SKM-1 treated with dmso at 0.1 percent for 144 hours (cell line): Measurements from ENCODE around the gene SPTBN4.
A peak's percentile ranks its signal among the peaks of the same experiment; 100 is the strongest.
"Not testable (repeated sequence)": the region's sequence is repeated elsewhere in the genome, so short reads cannot be mapped to it uniquely, and the experiment has no call there.

Experiments used
- DNase-seq: peaks from one replicate; lab custom pipeline; 2025; ENCODE audit not compliant: unreplicated experiment; lab: John Stamatoyannopoulos, UW

Gene SPTBN4

DNA sequence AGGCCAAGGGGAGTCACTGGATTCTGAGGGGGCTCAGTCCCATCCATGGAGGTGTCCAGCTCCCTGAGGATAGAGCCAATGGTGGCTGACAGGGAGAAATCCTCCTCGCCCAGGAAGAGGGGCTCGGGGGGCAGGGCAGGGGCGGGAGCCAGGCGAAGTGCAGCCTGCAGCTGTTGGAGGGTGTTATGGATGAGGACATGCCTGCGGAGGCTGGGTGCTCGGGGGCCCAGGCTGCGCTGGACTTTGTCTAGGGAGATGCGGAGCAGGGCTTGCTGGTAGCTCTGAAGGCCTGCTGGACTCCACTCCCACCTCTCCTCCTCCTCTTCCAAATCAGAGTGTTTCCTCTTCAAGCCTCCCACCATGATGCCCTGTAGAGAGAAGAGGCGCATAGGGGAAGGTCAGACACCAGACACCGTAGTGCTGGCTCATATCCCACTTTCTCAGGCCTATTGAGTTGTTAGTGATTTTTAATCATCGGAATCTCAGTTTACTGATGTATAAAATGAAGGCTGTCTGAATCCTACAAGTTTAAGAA, 25.0 kb upstream of the SPTBN4 start:
- no peak for DNase-seq

DNA sequence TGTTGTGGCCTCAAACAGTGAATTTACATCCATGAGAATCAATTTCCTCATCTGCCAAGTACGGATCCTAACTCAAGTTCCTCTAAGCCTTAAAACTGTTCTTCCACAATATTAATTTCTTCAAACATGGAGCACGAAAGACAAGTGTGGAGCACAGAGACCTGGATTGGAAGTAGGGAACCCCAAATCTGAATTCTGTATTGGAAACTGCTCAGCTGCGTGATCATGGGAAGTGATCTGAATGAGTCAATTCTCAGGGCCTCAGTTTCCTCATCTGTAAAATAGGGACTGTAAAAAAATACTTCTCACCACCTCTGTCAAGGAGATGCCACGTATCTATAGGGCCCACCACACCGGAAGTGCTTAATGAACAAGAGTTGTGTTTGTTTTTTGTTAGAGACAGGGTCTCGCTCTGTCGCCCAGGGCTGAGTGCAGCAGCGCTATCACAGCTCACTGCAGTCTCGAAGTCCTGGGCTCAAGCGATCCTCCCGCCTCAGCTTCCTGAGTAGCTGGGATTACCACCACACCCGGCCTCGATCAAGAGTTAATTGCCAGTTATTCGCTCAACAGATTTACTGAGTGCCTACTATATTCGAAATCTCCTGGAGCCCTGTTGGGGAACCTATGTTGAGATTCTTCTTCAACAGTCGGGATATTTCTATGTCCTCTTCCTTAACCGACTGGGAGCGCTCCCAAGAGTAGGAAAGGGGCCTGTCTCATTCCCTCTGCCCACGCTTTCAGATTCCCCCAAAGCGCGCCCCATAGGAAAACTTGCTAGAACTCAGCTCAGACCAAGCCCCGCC, 24.3 kb upstream of the SPTBN4 start:
- no peak for DNase-seq

DNA sequence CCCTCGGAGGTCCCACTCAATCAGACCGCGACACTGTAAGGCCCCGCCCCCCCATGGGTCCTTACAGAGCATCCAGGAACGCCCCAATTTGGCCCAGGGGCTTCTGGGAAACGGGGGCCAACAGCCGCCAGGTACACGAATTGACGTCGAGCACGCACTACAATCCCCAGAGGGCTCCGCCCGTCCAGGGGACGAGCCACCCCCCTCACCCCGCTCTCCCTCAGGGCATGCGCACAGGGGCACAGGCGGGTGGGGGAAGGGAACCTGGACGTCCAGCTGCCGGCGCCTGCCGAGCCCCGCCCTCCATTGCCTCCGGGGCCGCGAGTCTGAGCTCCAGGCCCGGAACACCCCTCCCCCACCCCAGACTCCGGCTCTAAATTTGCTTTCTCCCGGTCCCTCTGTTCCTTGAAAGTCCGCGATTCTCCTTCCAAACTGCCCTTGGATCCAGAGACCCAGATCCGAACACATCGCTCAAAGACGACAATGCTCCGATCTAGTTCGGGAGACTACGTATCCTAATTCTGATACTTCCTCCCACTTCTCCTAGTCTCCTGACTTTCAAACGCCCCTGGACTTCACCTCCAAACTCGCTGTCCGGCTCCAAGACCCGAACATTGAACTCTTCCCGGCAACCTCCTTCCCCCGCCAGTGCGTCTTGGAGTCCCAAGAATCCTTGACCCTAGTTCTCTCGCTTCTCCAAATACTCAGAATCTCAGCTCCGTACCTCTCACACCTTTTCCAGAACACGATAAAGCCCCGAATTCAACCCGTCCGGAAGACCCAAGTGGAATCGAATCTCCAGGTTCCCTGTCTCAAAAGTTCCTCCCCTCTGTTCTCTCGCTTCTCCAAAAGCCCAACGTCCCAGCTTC, 23.4 kb upstream of the SPTBN4 start:
- DNase-seq, result peak; percentile 99

DNA sequence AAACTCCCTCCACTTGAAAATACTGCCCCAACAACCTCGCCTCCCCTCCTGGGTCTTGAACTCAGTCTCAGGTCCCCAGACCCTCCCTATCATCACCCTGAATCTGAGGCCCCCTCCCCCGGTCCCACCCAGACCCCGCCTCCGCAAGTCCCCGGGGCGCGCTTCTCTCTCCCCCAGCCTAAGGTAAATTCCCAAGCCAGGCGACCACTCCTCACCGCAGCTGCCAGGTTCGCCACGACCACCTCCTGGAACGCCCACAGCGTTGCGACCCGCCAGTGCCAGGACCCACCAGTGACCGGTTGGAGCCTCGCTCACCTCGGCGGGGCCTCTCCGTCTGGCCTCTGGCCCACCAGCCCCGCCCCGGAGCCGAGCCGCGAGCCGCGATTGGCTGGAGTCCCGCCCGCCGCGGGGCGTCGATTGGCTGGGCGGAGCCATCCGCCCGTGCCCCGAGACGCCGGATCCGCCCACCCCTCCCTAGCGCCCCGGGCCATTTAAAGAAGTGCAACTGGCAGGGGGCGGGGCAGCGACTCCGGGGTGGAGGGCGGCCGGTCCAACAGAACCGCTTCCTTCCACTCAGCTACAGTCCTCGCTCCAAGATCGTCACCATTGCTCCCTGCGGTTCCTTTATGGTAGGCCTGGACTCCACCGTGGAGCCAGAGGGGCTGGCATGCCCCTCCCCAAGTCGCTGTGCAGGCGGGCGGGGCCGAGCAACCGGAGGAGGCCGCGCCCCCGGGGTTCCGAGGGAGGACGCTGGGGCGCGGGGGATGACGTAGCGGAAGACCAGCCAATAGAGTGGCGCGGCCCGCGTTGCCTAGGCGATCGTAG, 22.6 kb upstream of the SPTBN4 start, which contains the start of gene SERTAD3:
SERTAD3 (minus strand) TSS at position 336 of the 825 bp plus-strand sequence. CDS start 2,255 bp downstream, outside the sequence.
- DNase-seq, result peak; percentile 85

DNA sequence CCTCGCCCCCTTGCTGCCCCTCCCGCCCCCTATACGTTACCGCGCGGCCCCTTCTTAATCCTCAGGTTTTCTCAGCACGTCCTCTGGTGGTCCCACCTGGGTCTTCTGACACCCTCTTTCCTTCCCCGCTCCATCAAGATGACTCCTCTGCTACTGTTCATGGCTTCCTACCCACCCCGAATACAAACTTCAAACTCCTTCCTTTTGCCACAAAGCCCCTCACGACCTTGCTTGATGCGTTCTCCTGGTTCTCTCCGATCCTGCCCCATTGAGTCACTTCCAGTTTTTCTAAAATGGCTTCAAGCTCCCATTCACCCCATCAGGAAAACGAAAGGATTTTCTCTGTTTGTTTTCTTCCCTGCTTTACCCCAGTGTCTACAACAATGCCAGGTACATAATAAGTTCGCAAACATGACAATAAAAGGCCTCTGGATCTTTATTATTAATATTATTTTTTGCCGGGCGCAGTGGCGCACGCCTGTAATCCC, 21.9 kb upstream of the SPTBN4 start:
- no peak for DNase-seq

DNA sequence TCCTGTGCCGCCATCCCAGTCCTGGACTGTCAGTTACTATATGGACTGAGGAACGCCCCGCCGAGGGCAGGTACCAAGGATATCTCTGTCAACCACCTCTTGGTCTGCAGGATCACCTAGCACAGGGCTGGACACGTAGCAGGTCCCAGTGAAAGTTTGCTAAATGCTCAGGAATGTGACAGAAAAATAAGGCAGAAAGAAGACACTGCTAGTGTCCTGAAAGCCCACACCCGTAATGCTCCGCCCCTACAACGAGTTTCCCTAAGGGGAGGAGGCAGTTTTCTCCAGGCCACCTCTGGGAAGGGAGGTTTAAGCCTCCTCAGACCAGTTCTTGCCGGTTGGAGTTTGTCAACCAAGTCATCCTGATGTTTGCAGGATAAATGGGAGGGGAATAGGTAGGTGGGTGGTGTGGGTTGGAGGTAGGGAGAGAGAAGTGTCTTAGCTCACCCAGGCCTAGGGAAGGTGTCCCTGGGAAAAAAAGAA, 21.0 kb upstream of the SPTBN4 start:
- DNase-seq, result no peak

DNA sequence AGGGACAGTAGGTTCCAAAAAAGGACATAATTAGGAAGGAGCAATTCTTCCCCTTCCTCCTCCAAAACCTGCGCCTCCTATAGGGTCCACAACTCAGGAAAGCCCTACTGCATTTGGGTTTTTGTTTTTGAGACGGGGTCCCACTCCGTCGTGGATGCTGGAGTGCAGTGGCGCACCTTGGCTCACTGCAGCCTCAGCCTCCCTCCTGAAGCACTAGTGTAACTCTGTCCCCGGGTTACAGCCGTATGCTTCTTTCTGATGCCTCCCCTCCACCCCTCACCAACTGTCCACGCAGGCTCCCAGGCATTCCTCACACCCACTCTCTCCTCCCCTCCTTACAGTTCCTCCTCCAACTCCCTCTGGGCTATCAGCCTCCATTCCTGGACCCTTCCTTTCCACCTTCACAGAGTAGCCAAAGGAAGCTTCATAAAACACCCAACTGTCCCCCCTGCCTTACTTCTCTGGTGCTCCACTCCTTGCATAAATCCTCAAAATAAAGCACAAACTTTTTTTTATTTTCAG, 20.5 kb upstream of the SPTBN4 start:
- no peak for DNase-seq

DNA sequence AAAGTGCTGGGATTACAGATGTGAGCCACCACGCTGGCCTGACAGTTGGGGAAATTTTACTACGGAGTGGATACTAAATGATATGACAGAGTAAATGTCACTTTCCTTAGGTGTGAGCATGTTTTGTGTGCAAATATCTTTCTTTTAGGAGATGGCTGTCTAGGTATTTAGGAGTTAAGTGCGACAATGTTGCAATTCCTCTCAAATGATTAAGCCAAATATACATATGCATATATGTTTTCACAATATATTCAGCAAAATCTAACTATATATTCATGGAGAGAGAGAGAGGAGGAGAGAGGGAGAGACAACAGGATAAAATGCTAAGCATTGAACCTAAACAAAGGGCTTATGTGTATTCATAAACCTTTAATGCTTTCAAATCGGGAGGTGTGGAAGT, 17.3 kb upstream of the SPTBN4 start:
- DNase-seq, result no peak

DNA sequence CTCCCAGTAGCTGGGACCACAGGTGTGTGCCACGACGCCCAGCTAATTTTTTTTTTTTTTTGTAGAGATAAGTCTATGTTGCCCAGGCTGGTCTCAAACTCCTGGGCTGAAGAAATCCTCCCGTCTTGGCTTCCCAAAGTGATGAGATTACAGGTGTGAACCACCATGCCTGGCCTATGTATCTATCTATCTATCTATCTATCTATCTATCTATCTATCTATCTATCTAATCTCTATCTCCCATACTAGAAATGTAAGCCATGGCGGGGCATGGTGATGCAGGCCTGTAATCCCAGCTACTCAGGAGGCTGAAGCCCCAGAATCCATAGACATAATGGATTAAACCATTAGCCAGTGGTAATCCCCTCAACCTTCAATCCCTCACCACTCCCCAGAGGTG, 16.1 kb upstream of the SPTBN4 start:
- DNase-seq, result no peak

DNA sequence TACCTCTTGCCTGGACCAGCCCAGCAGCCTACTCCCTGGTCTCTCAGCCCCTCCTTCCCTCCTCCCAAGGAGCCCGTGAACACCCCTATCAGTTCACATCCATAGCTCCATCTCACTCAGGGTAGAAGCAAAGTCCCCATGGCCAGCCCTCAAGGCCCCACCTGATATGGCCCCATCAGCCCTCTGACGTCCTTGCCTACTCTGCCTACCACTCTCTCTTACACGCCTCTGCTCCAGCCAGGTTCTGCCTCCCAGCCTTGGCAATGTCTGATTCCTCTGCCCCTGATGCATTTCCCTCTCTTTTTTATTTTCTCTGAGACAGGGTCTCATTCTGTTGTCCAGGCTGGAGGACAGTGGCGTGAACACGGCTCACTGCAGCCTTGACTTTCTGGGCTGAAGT, 14.8 kb upstream of the SPTBN4 start:
- no peak for DNase-seq

DNA sequence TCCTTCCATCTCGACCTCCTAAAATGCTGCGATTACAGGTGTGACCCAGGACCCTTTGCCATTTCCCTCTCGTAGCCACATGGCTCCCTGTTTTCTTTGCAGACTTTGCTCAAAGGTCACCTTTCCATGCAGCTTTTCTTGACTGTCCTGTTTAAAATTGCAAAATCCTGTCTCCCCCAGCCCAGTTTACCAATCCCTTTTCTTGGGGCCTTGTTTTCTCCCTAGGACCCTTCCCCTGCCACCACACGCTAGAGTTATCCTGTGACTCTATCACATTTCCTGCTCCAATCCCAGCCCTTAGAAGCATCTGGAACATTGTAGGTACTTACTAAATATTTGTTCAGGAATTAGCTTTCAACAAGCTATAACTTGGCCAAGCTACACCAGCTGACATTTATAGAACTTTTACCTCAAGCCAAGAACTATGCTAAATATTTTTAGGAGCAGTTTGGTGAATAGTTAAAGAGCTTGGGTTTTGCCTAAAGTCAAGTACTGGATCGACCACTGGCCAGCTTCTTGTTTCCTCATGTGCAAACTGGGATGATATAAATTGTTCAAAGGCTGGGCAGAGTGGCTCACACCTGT, 13.6 kb upstream of the SPTBN4 start:
- DNase-seq, result no peak

DNA sequence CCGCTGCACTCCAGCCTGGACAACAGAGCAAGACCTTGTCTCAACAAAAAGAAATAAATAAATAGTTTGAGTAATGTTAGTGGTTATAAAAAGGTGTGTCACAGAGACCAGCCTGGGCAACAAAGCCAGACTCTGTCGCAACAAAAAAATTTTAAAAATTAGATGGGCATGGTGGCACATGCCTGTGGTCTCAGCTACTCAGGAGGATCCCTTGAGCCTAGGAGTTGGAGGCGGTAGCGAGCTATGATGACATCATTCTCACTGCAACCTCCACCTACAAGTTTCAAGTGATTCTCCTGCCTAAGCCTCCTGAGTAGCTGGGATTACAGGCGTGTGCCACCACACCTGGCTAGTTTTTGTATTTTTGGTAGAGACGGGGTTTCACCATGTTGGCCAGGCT, 12.9 kb upstream of the SPTBN4 start:
- DNase-seq, result not testable (repeated sequence)

DNA sequence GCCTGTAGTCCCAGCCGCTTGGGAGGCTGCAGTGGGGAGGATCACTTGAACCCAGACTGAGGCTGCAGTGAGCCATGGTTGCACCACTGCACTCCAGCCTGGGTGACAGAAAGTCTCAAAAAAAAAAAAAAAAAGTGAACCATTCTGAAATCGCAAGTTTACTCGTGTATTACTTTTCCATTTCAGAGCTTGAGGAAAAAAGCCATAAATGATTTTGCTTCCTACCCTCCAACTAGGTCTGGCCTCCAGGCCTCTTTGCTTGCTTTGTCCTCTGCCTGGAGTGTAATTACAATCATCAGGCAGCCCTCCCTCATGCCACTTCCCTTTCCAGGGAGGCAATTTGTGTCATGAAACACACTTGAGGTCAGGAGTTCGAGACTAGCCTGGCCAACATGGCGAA, 9.8 kb upstream of the SPTBN4 start:
- DNase-seq, result no peak

DNA sequence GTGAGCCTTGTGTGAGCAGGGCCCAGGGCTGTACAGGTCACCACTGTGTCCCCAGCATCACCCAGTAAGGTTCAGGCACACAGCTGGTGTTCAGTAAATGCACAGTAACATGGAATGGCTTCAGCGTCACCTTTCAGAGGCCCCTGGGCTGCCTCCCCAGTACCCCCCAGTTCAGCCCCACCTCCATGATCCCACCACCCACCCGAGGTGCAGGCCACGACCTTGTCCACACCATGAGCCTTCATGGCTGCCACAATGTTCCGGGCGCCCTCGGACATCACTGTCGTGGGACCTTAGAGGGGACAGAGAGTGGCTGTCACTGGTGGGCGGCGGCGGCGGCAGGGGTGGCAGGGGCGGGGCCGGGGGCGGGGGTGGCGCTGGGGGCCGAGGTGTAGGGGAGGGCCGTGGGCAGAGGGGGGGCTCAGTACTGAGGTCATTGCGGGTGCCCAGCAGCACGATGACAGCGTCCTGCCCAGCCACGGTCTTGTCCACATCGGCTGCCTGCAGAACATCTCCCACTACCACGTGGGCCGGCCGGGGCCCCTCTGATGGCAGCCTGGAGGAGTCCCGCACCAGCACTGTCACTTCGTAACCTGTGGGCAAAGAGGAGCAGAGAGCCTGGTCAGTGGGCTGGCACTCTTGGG, 8.7 kb upstream of the SPTBN4 start:
- no peak for DNase-seq

DNA sequence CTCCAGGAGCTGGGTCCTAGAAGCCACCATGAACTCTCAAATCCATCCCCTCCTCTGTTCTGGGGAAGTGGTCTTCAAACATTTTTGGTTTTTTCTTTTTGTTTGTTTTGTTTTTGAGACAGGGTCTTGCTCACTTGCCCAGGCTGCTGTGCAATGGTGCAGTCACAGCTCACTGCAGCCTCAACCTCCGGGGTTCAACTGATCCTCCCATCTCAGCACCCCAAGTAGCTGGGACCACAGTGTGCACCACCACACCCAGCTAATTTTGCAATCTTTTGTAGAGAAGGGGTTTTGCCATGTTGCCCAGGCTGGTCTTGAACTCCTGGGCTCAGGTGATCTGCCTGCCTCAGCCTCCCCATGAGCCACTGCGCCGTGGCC, 8.2 kb upstream of the SPTBN4 start:
- no peak for DNase-seq

DNA sequence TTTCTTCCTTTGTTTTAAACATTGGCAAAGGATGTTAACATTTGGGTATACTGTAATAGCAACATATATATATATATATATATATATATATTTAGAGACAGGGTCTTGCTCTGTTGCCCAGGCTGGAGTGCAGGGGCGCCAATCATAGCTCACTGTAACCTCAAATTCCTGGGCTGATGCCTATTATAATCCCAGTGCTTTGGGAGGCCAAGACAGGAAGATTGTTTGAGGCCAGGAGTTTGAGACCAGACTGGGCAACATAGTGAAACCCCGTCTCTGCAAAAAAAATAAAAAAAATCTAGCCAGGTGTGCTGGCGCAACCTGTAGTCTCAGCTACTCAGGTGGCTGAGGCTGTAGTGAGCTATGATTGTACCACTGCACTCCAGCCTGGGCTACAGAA, 6.6 kb upstream of the SPTBN4 start:
- no peak for DNase-seq

DNA sequence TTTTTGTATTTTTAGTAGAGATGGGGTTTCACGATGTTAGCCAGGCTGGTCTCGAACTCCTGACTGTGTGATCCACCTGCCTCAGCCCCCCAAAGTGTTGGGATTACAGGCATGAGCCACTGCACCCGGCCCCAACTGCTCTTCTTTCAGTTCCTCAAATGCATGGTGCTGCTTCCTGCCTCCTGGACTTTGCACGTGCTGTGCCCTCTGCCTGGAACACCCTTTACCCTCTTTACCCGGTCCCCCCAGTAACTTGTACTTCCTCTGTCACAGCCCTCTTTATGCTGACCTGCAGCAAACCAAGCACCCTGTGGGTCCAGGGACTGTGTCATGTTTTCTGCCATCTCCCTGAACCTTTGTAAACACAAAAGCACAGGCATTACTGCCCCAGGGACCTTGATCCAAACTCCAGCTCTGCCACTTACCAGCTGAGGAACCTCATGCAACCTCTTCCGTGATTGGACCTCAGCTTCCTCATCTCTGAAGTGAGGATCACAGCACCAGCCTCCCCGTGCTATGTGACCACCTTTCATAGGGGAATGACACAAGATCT, 5.1 kb upstream of the SPTBN4 start:
- DNase-seq, result peak; percentile 84

DNA sequence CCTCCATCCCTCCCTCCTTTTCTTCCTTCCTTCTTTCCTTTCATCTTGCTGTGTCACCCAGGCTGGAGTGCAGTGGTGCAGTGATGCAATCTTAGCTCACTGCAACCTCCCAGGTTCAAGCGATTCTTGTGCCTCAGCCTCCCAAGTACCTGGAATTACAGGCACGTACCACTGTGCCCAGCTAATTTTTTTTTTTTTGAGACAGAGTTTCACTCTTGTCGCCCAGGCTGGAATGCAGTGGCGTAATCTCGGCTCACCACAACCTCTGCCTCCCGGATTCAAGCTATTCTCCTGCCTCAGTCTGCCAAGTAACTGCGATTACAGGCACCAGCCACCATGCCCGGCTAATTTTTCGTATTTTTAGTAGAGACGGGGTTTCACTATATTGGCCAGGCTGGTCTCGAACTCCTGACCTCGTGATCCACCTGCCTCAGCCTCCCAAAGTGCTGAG, 3.2 kb upstream of the SPTBN4 start:
- DNase-seq, result not testable (repeated sequence)
